Esophagus squamous epithelium (tissue), 4 donors: ENCODE results near the gene SV2B.

Experiments used
- POLR2A ChIP-seq, 4 donors: fragments of 450-650 bp; IDR thresholded peaks; one replicate each; pipeline ENCODE4 v1.6.1; 2017; ENCODE audit warnings: antibody characterized with exemption in 4 of 4, mild to moderate bottlenecking in 4 of 4, moderate library complexity in 3 of 4
- TF ChIP-seq, protein P1 (sequence below), 6 experiments: fragments of 450-650 bp in 4 of 6; fragments of 200-600 bp in 2 of 6; sonication (generic) in 2 of 6; IDR thresholded peaks; one replicate each; pipeline ENCODE4 v1.5.1; 2016 to 2019; ENCODE audit warnings: antibody characterized with exemption in 6 of 6, mild to moderate bottlenecking in 4 of 6, moderate library complexity in 4 of 6

DNA sequence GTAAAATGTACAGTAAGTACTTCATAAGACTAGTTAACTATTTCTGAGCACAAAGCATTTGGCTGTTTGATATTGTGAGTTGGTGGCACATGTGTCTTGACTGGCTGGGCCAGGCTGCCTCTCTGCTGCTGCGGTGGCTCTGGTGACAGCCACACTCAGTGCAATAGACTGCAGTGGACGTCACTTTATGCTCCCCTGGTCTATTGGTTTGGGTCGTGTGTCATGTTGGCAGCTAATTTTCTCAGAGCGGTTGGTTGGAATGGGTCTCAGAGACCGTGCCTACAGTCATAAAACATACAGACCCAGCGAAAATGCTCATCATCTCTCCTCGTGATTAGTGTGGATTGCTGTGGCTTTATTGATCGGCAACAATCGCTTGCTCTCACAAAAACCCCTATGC, 71.3 kb downstream of the SV2B start:
- no peak for TF ChIP-seq POLR2A (IDR thresholded peaks at IDR 0.05)
- TF ChIP-seq, protein P1, sequence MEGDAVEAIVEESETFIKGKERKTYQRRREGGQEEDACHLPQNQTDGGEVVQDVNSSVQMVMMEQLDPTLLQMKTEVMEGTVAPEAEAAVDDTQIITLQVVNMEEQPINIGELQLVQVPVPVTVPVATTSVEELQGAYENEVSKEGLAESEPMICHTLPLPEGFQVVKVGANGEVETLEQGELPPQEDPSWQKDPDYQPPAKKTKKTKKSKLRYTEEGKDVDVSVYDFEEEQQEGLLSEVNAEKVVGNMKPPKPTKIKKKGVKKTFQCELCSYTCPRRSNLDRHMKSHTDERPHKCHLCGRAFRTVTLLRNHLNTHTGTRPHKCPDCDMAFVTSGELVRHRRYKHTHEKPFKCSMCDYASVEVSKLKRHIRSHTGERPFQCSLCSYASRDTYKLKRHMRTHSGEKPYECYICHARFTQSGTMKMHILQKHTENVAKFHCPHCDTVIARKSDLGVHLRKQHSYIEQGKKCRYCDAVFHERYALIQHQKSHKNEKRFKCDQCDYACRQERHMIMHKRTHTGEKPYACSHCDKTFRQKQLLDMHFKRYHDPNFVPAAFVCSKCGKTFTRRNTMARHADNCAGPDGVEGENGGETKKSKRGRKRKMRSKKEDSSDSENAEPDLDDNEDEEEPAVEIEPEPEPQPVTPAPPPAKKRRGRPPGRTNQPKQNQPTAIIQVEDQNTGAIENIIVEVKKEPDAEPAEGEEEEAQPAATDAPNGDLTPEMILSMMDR (IDR thresholded peaks at IDR 0.05) = no peak
